Keratinocyte (primary cell): Measurements from ENCODE around the gene FEN1. TPM values are rescaled to one million over a fixed set of nuclear protein-coding genes. Genes with fewer than 3 reads are reported as not detected.

Source experiments
- DNase-seq: peaks from one replicate; pipeline ENCODE4 v3.0.0-alpha.2; 2011; ENCODE audit warnings: low read depth, missing footprints, low spot score
- FAIRE-seq: peaks from 2 replicates; lab custom pipeline; 2011; peaks lifted over from hg19 to GRCh38; lab: Jason Lieb, UNC
- H2AFZ ChIP-seq: 2 replicates; pipeline ENCODE4 v1.6.0; 2012; ENCODE audit warnings: low read length, control low read depth, inconsistent platforms; ENCODE audit not compliant: control insufficient read depth
- H3K27ac ChIP-seq: 2 replicates; pipeline ENCODE4 v1.5.1; 2011; ENCODE audit warnings: low read length; ENCODE audit not compliant: control insufficient read depth, insufficient read depth
- H3K27me3 ChIP-seq: 3 replicates; pipeline ENCODE4 v1.6.0; 2011; ENCODE audit warnings: low read length; ENCODE audit not compliant: control insufficient read depth, insufficient read depth; ENCODE audit errors: extremely low read depth
- H3K36me3 ChIP-seq, 2 experiments: 2 replicates in 1 of 2; 3 replicates in 1 of 2; pipeline ENCODE4 v1.5.1; 2011; ENCODE audit warnings: low read length in 2 of 2, mild to moderate bottlenecking in 1 of 2; ENCODE audit not compliant: control insufficient read depth in 2 of 2, insufficient read depth in 2 of 2; ENCODE audit errors: extremely low read depth in 1 of 2
- H3K4me1 ChIP-seq: 3 replicates; pipeline ENCODE4 v1.5.1; 2011; ENCODE audit warnings: low read length; ENCODE audit not compliant: control insufficient read depth, insufficient read depth; ENCODE audit errors: extremely low read depth
- H3K4me2 ChIP-seq: 3 replicates; pipeline ENCODE4 v1.6.0; 2011; ENCODE audit warnings: low read depth, low read length; ENCODE audit not compliant: control insufficient read depth, insufficient read depth; ENCODE audit errors: extremely low read depth
- H3K4me3 ChIP-seq, 3 experiments: fragments of 200-600 bp in 1 of 3; sonication (generic) in 1 of 3; 2 replicates in 2 of 3; 3 replicates in 1 of 3; pipeline ENCODE4 v1.5.1; 2011 to 2016; ENCODE audit warnings: low read length in 3 of 3, mild to moderate bottlenecking in 3 of 3, control low read depth in 2 of 3, inconsistent platforms in 1 of 3, low read depth in 1 of 3, mixed read lengths in 1 of 3, mixed run types in 1 of 3, moderate library complexity in 1 of 3; ENCODE audit not compliant: control insufficient read depth in 2 of 3, insufficient read depth in 2 of 3; ENCODE audit errors: extremely low read depth in 1 of 3
- H3K79me2 ChIP-seq: 2 replicates; pipeline ENCODE4 v1.6.0; 2012; ENCODE audit warnings: low read length; ENCODE audit not compliant: control insufficient read depth, insufficient read depth
- H3K9ac ChIP-seq: 3 replicates; pipeline ENCODE4 v1.6.0; 2011; ENCODE audit warnings: low read length; ENCODE audit not compliant: control insufficient read depth, insufficient read depth; ENCODE audit errors: extremely low read depth
- H3K9me1 ChIP-seq: 3 replicates; pipeline ENCODE4 v1.6.0; 2011; ENCODE audit warnings: low read length; ENCODE audit not compliant: control insufficient read depth, insufficient read depth; ENCODE audit errors: extremely low read depth
- H3K9me3 ChIP-seq: 2 replicates; pipeline ENCODE4 v1.5.1; 2012; ENCODE audit warnings: low read depth, low read length; ENCODE audit not compliant: control insufficient read depth
- H4K20me1 ChIP-seq: 3 replicates; pipeline ENCODE4 v1.6.0; 2011; ENCODE audit warnings: low read length; ENCODE audit not compliant: control insufficient read depth, insufficient read depth; ENCODE audit errors: extremely low read depth
- CTCF ChIP-seq, 3 experiments: IDR thresholded peaks in 1 of 3; conservative IDR thresholded peaks in 1 of 3; optimal IDR thresholded peaks in 1 of 3; 2 replicates in 2 of 3; 3 replicates in 1 of 3; pipeline versions ENCODE3 to v1.5.1; 2011; ENCODE audit warnings: low read length in 3 of 3, mild to moderate bottlenecking in 3 of 3, moderate library complexity in 2 of 3, control low read depth in 1 of 3, inconsistent platforms in 1 of 3; ENCODE audit not compliant: insufficient read depth in 2 of 3; ENCODE audit errors: extremely low read depth in 1 of 3
- EZH2 ChIP-seq: IDR thresholded peaks from one replicate; pipeline ENCODE4 v1.6.1; 2012; ENCODE audit warnings: inconsistent platforms, mild to moderate bottlenecking, low read length, moderate library complexity
- dilution Hi-C: fragments of 300-500 bp; cut with MboI; formaldehyde crosslinking; loops from one replicate; pipeline ENCODE4 v1.7.0; 2020; ENCODE audit warnings: low sequenced_read_pairs; ENCODE audit not compliant: extremely low pct_ligation_motif_present
- polyA plus RNA-seq, 5 experiments: library from polyadenylated mRNA; depleted of rRNA in 3 of 5; stranded (reverse) in 3 of 5; stranded (forward) in 1 of 5; unstranded in 1 of 5; fragments of >200 nt; gene quantifications; 1 replicate in 1 of 5; 2 replicates in 3 of 5; 3 replicates in 1 of 5; pipeline versions ENCODE4 v1.2.1 to v1.2.3, GENCODE V29; 2011 to 2012; ENCODE audit warnings: missing spikeins in 2 of 5, low read depth in 1 of 5, low replicate concordance in 1 of 5

Gene FEN1
- polyA plus RNA-seq, 1 donor (not counting 4 experiments of a cell fraction or from before 2014, with no cell fraction given) = 26.7 TPM

- no peaks in the 10 kb centered on the region for H3K36me3 ChIP-seq
- H3K9me3 ChIP-seq = no peaks in the 10 kb centered on the region
- H3K27ac ChIP-seq = no peak overlapping the region
- no peaks in the 10 kb centered on the region for H4K20me1 ChIP-seq
- dilution Hi-C loops = no loop called here
- DNase-seq (no peak), FAIRE-seq (no peak)
- no peaks in the 10 kb centered on the region for H3K27me3 ChIP-seq
- peaks cover 3% of the 10 kb centered on the region for H3K4me1 ChIP-seq
- no peak overlapping the region for H3K4me3 ChIP-seq
- no peaks in the 10 kb centered on the region for H3K79me2 ChIP-seq
- H3K9me1 ChIP-seq = no peaks in the 10 kb centered on the region
- TF ChIP-seq CTCF (optimal IDR thresholded peaks at IDR 0.05 in 1 of 3, IDR thresholded peaks at IDR 0.05 in 1 of 3, conservative IDR thresholded peaks at IDR 0.05 in 1 of 3; ENCODE audit: extremely low read depth in 1 of 3, insufficient read depth in 2 of 3, low read length in 3 of 3) (no peak), EZH2 (no peak)
- H3K4me2 ChIP-seq = no peak overlapping the region
- no peak overlapping the region for H3K9ac ChIP-seq
- no peak overlapping the region for H2AFZ ChIP-seq
These were observed 22.6 kb upstream of the FEN1 start for GRCh38 chr11:61769946-61770683.

- Histone ChIP-seq H4K20me1 (no peaks in the 10 kb centered on the region), H3K9me3 (no peaks in the 10 kb centered on the region), H3K4me3 (no peak overlapping the region), H3K4me1 (peaks cover 3% of the 10 kb centered on the region), H3K9ac (no peak overlapping the region), H2AFZ (no peak overlapping the region), H3K27ac (no peak overlapping the region), H3K4me2 (no peak overlapping the region), H3K27me3 (no peaks in the 10 kb centered on the region), H3K36me3 (no peaks in the 10 kb centered on the region), H3K9me1 (no peaks in the 10 kb centered on the region), H3K79me2 (no peaks in the 10 kb centered on the region)
- FAIRE-seq = no peak
- no peak for DNase-seq
- TF ChIP-seq EZH2 = no peak
- TF ChIP-seq CTCF (optimal IDR thresholded peaks at IDR 0.05 in 1 of 3, IDR thresholded peaks at IDR 0.05 in 1 of 3, conservative IDR thresholded peaks at IDR 0.05 in 1 of 3; ENCODE audit: extremely low read depth in 1 of 3, insufficient read depth in 2 of 3, low read length in 3 of 3) = no peak
- dilution Hi-C loops = no loop called here
These were observed 21.4 kb upstream of the FEN1 start for GRCh38 chr11:61771195-61771894.
